Tibial nerve (tissue), 4 donors: ENCODE data around the gene PLXDC2. TPM values are rescaled to one million over a fixed set of nuclear protein-coding genes. Genes with fewer than 3 reads are reported as not detected.

Experiments
- DNase-seq, 2 donors: peaks; one replicate each; pipeline ENCODE4 v3.0.0-alpha.2; 2019; ENCODE audit warnings: low spot score in 2 of 2
- H3K27ac ChIP-seq, 4 donors: fragments of 200-600 bp; sonication (generic) in 3 of 4; one replicate each; pipeline ENCODE4 v1.5.1; 2017 to 2019; ENCODE audit warnings: mild to moderate bottlenecking in 1 of 4
- H3K27me3 ChIP-seq, 2 donors: fragments of 200-600 bp; sonication (generic) in 1 of 2; one replicate each; pipeline versions ENCODE4 v1.5.1 to v1.6.0; 2017 to 2019
- H3K36me3 ChIP-seq, 3 donors: fragments of 200-600 bp; sonication (generic); one replicate each; pipeline ENCODE4 v1.5.1; 2018 to 2019
- H3K4me1 ChIP-seq, 4 donors: fragments of 200-600 bp; sonication (generic) in 3 of 4; one replicate each; pipeline ENCODE4 v1.5.1; 2017 to 2019
- H3K4me3 ChIP-seq, 4 donors: fragments of 200-600 bp; sonication (generic) in 3 of 4; one replicate each; pipeline ENCODE4 v1.5.1; 2017 to 2019; ENCODE audit warnings: mild to moderate bottlenecking in 1 of 4, moderate library complexity in 1 of 4
- H3K9me3 ChIP-seq, 4 donors: fragments of 200-600 bp; sonication (generic) in 3 of 4; one replicate each; pipeline ENCODE4 v1.5.1; 2017 to 2019
- EP300 ChIP-seq, 2 donors: sonication (generic); formaldehyde crosslinking; IDR thresholded peaks; one replicate each; pipeline ENCODE4 v1.6.1; 2017; ENCODE audit warnings: antibody characterized with exemption in 2 of 2, mild to moderate bottlenecking in 1 of 2
- POLR2A ChIP-seq, 2 donors: fragments of 450-650 bp; IDR thresholded peaks; one replicate each; pipeline ENCODE4 v1.6.1; 2017; ENCODE audit warnings: antibody characterized with exemption in 2 of 2, mild to moderate bottlenecking in 2 of 2, moderate library complexity in 2 of 2
- WGBS, 2 donors: methylation state at CpG; one replicate each; pipeline ENCODE4 v1.1.5; 2018; 5-methylcytosine and 5-hydroxymethylcytosine counted together
- total RNA-seq, 4 donors: library from RNA; depleted of rRNA; stranded (reverse); fragments of >200 nt; gene quantifications; one replicate each; pipeline ENCODE4 v1.1.0, GENCODE V29; 2016
- TF ChIP-seq, protein P1 (sequence below), 5 experiments: fragments of 200-600 bp in 3 of 5; fragments of 450-650 bp in 2 of 5; sonication (generic) in 3 of 5; IDR thresholded peaks; one replicate each; pipeline ENCODE4 v1.5.1; 2016 to 2019; ENCODE audit warnings: antibody characterized with exemption in 5 of 5, mild to moderate bottlenecking in 3 of 5, moderate library complexity in 2 of 5

PLXDC2 gene
- total RNA-seq, 4 donors from 2014 or later, result 55.2 to 79.2 (median 74.5) TPM

DNA sequence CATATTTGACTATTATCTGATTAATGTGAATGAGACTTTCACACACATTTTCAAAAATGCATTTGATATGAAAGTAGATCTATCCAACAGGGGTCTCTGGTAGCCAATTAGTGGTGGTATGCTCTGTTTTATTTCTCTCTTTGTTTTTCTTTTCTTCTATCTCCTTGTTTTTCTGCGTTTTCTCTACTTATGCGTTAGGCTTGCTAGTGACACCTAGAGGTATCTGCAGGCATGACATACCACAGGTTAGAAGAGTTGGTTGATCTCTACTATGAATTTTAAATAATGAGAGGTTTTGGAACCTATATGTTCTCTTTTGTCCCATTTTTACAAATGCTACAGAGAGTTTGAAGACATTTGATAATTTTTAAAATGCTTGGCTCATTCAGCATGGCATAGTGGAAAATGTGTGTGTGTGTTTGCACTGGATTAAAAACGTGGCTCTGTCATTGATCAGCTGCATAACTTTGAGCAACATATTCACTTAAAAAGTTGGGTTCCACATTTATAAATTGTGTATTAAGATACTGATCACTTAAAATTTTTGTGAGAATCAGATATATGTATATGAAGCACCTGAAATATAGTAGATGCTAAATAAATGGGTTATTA, 28.1 kb upstream of the PLXDC2 start:
- Histone ChIP-seq H3K27me3 (no peaks in the 10 kb centered on the region), H3K4me3 (no peak overlapping the region), H3K27ac (no peak overlapping the region), H3K4me1 (no peaks in the 10 kb centered on the region), H3K9me3 (no peaks in the 10 kb centered on the region), H3K36me3 (no peaks in the 10 kb centered on the region)
- 37 to 50% methylated on average over 3 of the region's 3 CpGs for WGBS, 2 donors
- DNase-seq, result peak in 1 of 2 donors; percentile 74
- TF ChIP-seq POLR2A (IDR thresholded peaks at IDR 0.05), result no peak
- TF ChIP-seq, protein P1, sequence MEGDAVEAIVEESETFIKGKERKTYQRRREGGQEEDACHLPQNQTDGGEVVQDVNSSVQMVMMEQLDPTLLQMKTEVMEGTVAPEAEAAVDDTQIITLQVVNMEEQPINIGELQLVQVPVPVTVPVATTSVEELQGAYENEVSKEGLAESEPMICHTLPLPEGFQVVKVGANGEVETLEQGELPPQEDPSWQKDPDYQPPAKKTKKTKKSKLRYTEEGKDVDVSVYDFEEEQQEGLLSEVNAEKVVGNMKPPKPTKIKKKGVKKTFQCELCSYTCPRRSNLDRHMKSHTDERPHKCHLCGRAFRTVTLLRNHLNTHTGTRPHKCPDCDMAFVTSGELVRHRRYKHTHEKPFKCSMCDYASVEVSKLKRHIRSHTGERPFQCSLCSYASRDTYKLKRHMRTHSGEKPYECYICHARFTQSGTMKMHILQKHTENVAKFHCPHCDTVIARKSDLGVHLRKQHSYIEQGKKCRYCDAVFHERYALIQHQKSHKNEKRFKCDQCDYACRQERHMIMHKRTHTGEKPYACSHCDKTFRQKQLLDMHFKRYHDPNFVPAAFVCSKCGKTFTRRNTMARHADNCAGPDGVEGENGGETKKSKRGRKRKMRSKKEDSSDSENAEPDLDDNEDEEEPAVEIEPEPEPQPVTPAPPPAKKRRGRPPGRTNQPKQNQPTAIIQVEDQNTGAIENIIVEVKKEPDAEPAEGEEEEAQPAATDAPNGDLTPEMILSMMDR (IDR thresholded peaks at IDR 0.05), result peak; percentile 49 to 63 (median 56)

- no peaks in the 10 kb centered on the region for H3K36me3 ChIP-seq
- 18 to 23% methylated on average over 2 of the region's 2 CpGs for WGBS, 2 donors
- H3K4me3 ChIP-seq, result no peak overlapping the region
- H3K27ac ChIP-seq, result peak overlapping the region in 2 of 4 donors; percentile 26 to 43
- no peaks in the 10 kb centered on the region for H3K9me3 ChIP-seq
- no peaks in the 10 kb centered on the region for H3K27me3 ChIP-seq
- DNase-seq, result no peak
- TF ChIP-seq, protein P1 (IDR thresholded peaks at IDR 0.05), result no peak
- TF ChIP-seq POLR2A (IDR thresholded peaks at IDR 0.05), result no peak
- TF ChIP-seq EP300 (IDR thresholded peaks at IDR 0.05), result no peak
- H3K4me1 ChIP-seq, result no peaks in the 10 kb centered on the region
Observed at GRCh38 chr10:19788902-19789301, 27.3 kb upstream of the PLXDC2 start.

- DNase-seq, result no peak
- no peaks in the 10 kb centered on the region for H3K4me1 ChIP-seq
- TF ChIP-seq, protein P1 (IDR thresholded peaks at IDR 0.05), result no peak
- TF ChIP-seq EP300 (IDR thresholded peaks at IDR 0.05) (no peak), POLR2A (IDR thresholded peaks at IDR 0.05) (no peak)
- no peaks in the 10 kb centered on the region for H3K9me3 ChIP-seq
- H3K27ac ChIP-seq, result peak overlapping the region in 2 of 4 donors; percentile 26 to 43
- no peaks in the 10 kb centered on the region for H3K27me3 ChIP-seq
- WGBS, 2 donors, result 92 to 96% methylated on average over 5 of the region's 5 CpGs
- H3K4me3 ChIP-seq, result no peak overlapping the region
- H3K36me3 ChIP-seq, result no peaks in the 10 kb centered on the region
Observed at GRCh38 chr10:19789607-19790006, 26.6 kb upstream of the PLXDC2 start.

GRCh38 chr10:19791032-19791431, 25.2 kb upstream of the PLXDC2 start:
- no peak overlapping the region for H3K27ac ChIP-seq
- H3K4me1 ChIP-seq, result no peaks in the 10 kb centered on the region
- H3K9me3 ChIP-seq, result no peaks in the 10 kb centered on the region
- H3K27me3 ChIP-seq, result no peaks in the 10 kb centered on the region
- no peak for DNase-seq
- no peak for TF ChIP-seq POLR2A (IDR thresholded peaks at IDR 0.05)
- no peak for TF ChIP-seq EP300 (IDR thresholded peaks at IDR 0.05)
- TF ChIP-seq, protein P1 (IDR thresholded peaks at IDR 0.05), result no peak
- H3K4me3 ChIP-seq, result no peak overlapping the region
- no peaks in the 10 kb centered on the region for H3K36me3 ChIP-seq
- WGBS, 2 donors, result 90% methylated on average over 2 of the region's 2 CpGs

DNA sequence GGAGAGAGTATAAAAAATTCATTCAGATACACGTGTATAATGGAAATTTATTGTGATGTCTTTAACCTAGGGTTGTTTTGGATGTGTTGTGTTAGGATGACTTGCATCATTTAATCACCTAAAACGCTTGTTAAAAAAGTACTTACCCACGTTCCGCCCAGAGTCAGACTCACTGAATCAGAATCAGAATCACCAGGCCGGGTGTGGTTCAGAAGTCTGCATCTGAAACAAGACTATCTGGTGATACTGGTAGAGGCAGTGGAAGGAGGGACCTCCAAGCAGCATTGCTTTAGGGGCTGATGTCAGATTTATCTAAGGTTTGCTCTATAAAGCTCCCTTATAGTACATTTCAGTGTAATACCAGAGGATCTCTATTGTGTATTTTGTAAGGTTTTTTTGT, 20.5 kb upstream of the PLXDC2 start:
- no peaks in the 10 kb centered on the region for H3K4me1 ChIP-seq
- 90 to 94% methylated on average over 5 of the region's 5 CpGs for WGBS, 2 donors
- H3K36me3 ChIP-seq, result no peaks in the 10 kb centered on the region
- DNase-seq, result no peak
- no peaks in the 10 kb centered on the region for H3K27me3 ChIP-seq
- no peak overlapping the region for H3K4me3 ChIP-seq
- H3K9me3 ChIP-seq, result no peaks in the 10 kb centered on the region
- TF ChIP-seq EP300 (IDR thresholded peaks at IDR 0.05) (no peak), POLR2A (IDR thresholded peaks at IDR 0.05) (no peak)
- TF ChIP-seq, protein P1 (IDR thresholded peaks at IDR 0.05), result no peak
- H3K27ac ChIP-seq, result no peak overlapping the region
